GM12872 (cell line): ENCODE data around the gene LYPD6.

Source experiments
- TF ChIP-seq, protein P1 (sequence below): IDR thresholded peaks from 3 replicates; pipeline ENCODE4 v1.5.1; 2011; ENCODE audit warnings: low read depth, mild to moderate bottlenecking, low read length, moderate library complexity; ENCODE audit not compliant: insufficient read depth

The LYPD6 gene

DNA sequence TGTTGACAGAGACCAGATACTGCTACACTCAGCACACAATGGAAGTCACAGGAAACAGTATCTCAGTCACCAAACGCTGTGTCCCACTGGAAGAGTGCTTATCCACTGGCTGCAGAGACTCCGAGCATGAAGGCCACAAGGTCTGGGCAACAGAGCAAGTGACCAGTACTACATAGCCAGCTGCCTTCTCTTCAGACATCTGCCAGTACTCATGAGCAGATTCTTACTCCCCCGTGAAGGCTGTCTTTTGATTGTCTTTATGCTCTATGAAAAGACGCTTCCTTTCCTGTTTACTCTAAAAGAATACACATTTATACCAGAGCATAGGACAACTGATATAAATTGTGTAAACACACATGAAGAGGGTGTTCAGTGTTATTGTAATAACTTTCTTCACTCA is 138.2 kb downstream of the LYPD6 start:
- TF ChIP-seq, protein P1, sequence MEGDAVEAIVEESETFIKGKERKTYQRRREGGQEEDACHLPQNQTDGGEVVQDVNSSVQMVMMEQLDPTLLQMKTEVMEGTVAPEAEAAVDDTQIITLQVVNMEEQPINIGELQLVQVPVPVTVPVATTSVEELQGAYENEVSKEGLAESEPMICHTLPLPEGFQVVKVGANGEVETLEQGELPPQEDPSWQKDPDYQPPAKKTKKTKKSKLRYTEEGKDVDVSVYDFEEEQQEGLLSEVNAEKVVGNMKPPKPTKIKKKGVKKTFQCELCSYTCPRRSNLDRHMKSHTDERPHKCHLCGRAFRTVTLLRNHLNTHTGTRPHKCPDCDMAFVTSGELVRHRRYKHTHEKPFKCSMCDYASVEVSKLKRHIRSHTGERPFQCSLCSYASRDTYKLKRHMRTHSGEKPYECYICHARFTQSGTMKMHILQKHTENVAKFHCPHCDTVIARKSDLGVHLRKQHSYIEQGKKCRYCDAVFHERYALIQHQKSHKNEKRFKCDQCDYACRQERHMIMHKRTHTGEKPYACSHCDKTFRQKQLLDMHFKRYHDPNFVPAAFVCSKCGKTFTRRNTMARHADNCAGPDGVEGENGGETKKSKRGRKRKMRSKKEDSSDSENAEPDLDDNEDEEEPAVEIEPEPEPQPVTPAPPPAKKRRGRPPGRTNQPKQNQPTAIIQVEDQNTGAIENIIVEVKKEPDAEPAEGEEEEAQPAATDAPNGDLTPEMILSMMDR: no peak

DNA sequence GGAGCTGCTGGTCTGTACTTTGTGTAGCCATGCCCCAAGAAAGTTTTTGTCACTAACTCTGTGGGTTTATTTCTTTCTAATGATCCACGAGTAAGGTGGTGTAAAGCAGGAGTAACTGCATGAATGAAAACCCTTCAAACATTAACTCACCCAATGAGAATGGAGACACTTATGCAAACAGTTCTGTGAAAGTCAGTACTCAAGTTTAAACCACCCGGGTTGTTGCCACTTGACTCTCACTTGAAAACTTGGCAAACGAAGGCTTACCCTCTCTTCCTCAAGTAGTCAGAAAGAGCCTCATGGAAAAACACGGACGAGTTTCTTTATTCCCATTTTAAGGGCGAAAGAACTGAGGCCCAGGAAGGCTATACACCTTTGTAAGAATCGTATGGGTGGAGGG is 139.7 kb downstream of the LYPD6 start:
- TF ChIP-seq, protein P1: no peak

DNA sequence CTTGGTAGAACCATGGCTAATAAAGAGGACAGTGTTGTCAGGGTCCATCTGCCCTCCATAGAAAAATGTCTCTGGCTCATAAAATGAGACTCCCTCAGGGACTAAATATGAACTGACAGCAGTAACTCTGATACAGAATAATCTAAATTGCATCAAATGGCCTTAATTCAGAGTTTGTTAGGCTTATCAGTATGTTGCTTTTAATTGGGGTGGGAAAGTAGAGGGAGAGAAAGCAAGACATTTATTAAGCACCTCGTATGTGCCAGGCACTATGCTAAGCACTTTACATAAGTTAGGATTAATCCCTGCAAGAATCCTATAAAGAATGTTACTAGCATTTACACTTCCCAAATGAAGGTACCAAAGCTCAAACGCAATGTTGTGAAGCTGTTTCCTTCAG is 142.0 kb downstream of the LYPD6 start:
- TF ChIP-seq, protein P1: no peak

DNA sequence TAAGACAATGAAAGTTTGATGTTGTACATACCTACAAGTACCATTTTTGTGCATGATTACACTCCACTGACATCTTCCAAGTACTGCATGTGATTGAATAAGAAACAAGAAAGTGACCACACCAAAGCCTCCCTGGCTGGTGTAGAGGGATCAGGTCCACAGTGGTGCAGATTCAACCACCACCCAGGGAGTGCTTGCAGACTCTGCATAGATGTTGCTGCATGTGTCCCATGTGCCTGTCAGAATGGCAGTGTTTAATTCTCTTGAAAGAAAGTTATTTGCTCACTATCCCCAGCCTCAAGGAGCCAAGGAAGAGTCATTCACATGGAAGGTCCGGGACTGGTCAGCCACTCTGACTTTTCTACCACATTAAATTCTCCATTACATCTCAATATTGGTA is 142.7 kb downstream of the LYPD6 start:
- TF ChIP-seq, protein P1: no peak

DNA sequence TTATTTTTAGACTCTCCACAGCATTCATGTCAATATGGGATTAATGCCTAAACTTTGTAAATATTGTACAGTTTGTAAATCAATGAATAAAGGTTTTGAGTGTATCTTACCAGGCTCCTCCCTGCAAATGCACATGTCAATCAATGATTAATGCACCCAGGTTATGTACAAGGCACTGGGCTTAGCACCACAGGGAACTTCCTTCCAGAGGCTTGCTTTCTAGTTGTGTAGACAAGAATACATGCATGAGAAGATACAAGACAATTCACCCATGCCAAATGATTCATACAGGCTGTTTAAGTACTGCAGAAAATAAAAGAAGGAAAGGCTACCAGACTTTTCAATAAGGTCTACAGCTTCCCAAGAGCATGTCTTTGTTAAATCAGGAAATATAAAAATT is 143.1 kb downstream of the LYPD6 start:
- TF ChIP-seq, protein P1: no peak

DNA sequence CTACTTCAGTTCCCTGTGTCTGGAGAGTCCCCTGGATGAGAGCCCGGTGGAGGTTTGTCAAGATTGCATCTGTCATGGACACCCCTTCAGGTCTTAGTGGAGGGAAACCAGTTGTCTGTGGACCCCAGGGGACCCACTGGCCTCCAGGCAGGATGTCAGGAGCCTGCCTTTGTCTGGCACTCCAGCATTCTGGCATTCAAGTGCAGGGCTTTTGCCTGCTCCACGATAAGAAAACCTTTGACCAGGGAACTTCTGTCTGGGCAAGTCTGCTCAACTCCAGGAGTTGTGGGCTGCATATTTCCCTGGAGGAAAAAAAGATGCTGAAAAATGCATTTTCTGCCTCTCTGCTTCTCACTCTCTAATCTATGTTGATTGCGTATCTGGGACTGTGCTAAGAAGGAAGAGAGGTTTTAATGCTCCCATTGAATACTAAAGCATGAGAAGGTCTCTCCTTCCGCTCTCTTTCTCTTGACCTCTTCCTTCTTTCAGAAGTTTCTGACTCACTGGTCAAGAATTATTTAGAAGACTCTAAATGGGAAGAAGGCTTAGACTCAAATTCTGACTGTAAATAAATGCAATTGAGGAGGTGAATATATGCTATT is 152.7 kb downstream of the LYPD6 start:
- TF ChIP-seq, protein P1: no peak

DNA sequence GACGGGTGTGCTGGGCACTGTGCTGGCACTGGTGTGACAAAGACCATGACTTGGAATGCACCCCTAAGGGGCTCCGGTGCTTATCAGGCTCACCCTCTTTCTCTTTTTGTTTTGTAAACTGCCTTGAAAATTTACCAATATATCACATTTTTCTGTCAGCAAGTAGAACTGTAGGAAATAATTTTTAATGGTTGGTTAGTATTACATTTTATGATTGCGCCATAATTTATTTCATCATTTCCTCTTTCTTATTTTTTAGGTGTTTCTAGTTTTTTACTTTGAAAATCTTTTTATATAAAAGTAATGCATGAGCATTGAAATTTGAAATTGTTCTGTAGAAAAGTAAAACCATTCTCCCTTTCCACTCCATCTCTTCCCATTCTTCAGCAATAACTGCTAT is 156.3 kb downstream of the LYPD6 start:
- TF ChIP-seq, protein P1: no peak
